ENCODE data around the gene POLR3H.
"Not testable (repeated sequence)": the region's sequence is repeated elsewhere in the genome, so short reads cannot be mapped to it uniquely, and the experiment has no call there.

The POLR3H gene

GRCh38 chr22:41573677-41574076 is 29.4 kb upstream of the POLR3H start:
- Mint-ChIP-seq H3K9me3 (no peaks in the 10 kb centered on the region), H3K27ac (no peak overlapping the region), H3K27me3 (no peaks in the 10 kb centered on the region), H3K4me1 (ENCODE audit: low read depth) (no peaks in the 10 kb centered on the region), H3K36me3 (ENCODE audit: low read depth) (peaks cover 3% of the 10 kb centered on the region), H3K4me3 (no peak overlapping the region)

DNA sequence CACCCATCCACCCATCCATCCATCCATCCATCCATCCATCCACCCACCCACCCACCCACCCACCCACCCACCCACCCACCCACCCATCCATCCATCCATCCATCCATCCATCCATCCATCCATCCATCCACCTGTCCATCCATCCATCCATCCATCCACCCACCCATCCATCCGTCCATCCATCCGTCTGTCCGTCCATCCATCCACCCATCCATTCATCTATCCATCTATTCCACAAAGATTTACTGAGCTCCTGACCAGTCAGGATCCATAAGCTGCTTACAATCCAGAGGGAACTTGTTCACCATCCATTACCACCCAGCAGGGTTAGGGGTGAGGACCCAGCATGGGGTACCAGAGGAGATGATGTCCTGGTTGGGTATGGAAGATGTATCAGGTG is 28.0 kb upstream of the POLR3H start:
- not testable (repeated sequence) for H3K27ac Mint-ChIP-seq; H3K36me3 Mint-ChIP-seq (ENCODE audit: low read depth); H3K9me3 Mint-ChIP-seq; H3K27me3 Mint-ChIP-seq; H3K4me3 Mint-ChIP-seq; H3K4me1 Mint-ChIP-seq (ENCODE audit: low read depth)

DNA sequence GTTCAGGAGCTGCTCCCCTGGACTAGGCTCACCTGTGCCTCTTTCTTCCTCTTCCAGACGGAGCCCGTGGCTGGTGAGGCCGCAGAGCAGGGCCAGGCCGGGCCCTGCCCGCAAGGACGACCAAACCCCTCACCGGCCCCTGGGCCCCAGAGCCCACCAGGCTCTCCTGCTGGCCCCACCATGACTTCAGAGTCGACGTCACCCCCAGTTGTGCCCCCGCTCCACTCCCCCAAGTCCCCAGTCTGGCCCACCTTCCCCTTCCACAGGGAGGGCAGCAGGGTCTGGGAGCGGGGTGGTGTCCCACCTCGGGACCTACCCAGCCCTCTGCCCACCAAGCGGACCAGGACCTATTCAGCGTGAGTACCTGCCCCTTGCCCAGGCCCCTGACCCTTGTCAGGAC is 27.5 kb upstream of the POLR3H start:
- peaks cover 3% of the 10 kb centered on the region for H3K36me3 Mint-ChIP-seq (ENCODE audit: low read depth)
- no peaks in the 10 kb centered on the region for H3K27me3 Mint-ChIP-seq
- H3K4me1 Mint-ChIP-seq (ENCODE audit: low read depth), result no peaks in the 10 kb centered on the region
- H3K9me3 Mint-ChIP-seq, result no peaks in the 10 kb centered on the region
- H3K4me3 Mint-ChIP-seq, result no peak overlapping the region
- H3K27ac Mint-ChIP-seq, result no peak overlapping the region

DNA sequence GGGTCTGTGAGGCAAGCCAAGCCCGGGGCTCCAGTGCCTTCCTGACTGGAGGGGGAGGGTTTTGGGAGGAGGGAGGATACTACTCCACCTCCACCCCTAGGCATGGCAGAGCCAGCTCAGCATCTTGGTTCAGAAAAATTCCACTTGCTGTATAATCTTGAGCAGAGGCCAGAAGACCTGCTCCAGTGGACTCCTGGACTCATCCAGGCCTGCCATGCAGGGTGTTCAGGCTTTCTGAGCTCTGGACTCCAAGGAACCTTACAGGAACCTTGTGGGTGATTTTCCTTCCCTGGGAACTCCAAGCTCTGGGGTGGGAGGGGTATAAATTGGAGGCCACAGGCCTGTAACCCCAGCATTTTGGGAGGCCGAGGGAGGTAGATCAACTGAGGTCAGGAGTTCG is 26.0 kb upstream of the POLR3H start:
- peaks cover 6% of the 10 kb centered on the region for H3K4me1 Mint-ChIP-seq (ENCODE audit: low read depth)
- no peaks in the 10 kb centered on the region for H3K27me3 Mint-ChIP-seq
- no peak overlapping the region for H3K4me3 Mint-ChIP-seq
- H3K9me3 Mint-ChIP-seq, result no peaks in the 10 kb centered on the region
- no peaks in the 10 kb centered on the region for H3K36me3 Mint-ChIP-seq (ENCODE audit: low read depth)
- H3K27ac Mint-ChIP-seq, result no peak overlapping the region

GRCh38 chr22:41568811-41569210 is 24.5 kb upstream of the POLR3H start:
- no peaks in the 10 kb centered on the region for H3K9me3 Mint-ChIP-seq
- no peak overlapping the region for H3K4me3 Mint-ChIP-seq
- H3K4me1 Mint-ChIP-seq (ENCODE audit: low read depth), result peaks cover 6% of the 10 kb centered on the region
- no peaks in the 10 kb centered on the region for H3K36me3 Mint-ChIP-seq (ENCODE audit: low read depth)
- no peak overlapping the region for H3K27ac Mint-ChIP-seq
- H3K27me3 Mint-ChIP-seq, result no peaks in the 10 kb centered on the region

- Mint-ChIP-seq H3K4me1 (ENCODE audit: low read depth) (peaks cover 6% of the 10 kb centered on the region), H3K9me3 (no peaks in the 10 kb centered on the region), H3K27me3 (peaks cover 3% of the 10 kb centered on the region), H3K27ac (no peak overlapping the region), H3K36me3 (ENCODE audit: low read depth) (no peaks in the 10 kb centered on the region), H3K4me3 (no peak overlapping the region)
Measured at GRCh38 chr22:41567512-41567768, 23.2 kb upstream of the POLR3H start.

DNA sequence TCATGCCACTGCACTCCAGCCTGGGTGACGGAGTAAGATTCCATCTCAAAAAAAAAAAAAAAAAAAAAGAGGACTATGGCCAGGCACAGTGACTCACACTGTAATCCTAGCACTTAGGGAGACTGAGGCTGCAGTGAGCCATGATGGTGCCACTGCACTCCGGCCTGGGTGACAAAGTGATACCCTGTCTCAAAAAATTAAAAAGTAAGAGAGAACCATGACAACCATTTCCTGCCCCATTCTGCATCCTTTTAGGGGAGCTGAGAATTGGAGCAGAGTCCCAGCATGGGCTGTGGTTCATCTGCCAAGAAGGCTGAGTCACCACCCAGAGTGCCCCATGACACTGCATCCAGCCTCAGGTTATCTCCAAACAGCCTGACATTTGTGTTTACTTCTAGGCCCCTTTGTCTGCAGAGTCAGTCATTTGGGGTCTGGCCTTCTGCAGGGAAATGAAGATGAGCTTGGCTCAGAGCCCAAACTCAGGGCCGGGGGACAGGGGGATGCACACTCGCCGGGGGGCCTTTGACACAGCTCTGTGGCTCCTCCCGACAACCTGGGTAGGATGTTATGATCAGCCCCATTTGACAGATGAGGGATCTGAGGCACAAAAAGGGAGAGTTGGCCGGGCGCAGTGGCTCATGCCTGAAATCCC is 21.3 kb upstream of the POLR3H start:
- H3K4me1 Mint-ChIP-seq (ENCODE audit: low read depth), result peaks cover 6% of the 10 kb centered on the region
- no peaks in the 10 kb centered on the region for H3K36me3 Mint-ChIP-seq (ENCODE audit: low read depth)
- H3K27me3 Mint-ChIP-seq, result peaks cover 13% of the 10 kb centered on the region
- no peak overlapping the region for H3K4me3 Mint-ChIP-seq
- no peak overlapping the region for H3K27ac Mint-ChIP-seq
- no peaks in the 10 kb centered on the region for H3K9me3 Mint-ChIP-seq

DNA sequence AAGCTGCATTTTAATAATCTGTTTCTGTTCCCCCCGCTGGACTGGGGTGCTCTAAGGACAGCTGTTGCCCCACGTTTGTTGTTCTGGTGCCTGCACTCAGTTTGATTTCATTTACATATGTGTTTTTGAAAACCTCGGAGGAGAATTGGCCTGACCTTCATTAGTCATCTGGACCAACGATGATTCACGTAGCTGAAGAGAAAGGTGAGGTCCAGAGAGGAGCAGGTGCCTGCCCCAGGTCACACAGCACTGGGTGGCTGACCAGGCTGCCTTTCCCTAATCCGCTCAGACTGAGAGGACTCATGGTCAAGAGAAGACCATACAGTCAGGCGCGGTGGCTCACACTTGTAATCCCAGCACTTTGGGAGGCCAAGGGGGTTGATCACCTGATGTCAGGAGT is 20.3 kb upstream of the POLR3H start:
- H3K4me1 Mint-ChIP-seq (ENCODE audit: low read depth), result peaks cover 6% of the 10 kb centered on the region
- H3K36me3 Mint-ChIP-seq (ENCODE audit: low read depth), result no peaks in the 10 kb centered on the region
- peaks cover 22% of the 10 kb centered on the region for H3K27me3 Mint-ChIP-seq
- no peak overlapping the region for H3K4me3 Mint-ChIP-seq
- H3K9me3 Mint-ChIP-seq, result no peaks in the 10 kb centered on the region
- no peak overlapping the region for H3K27ac Mint-ChIP-seq

DNA sequence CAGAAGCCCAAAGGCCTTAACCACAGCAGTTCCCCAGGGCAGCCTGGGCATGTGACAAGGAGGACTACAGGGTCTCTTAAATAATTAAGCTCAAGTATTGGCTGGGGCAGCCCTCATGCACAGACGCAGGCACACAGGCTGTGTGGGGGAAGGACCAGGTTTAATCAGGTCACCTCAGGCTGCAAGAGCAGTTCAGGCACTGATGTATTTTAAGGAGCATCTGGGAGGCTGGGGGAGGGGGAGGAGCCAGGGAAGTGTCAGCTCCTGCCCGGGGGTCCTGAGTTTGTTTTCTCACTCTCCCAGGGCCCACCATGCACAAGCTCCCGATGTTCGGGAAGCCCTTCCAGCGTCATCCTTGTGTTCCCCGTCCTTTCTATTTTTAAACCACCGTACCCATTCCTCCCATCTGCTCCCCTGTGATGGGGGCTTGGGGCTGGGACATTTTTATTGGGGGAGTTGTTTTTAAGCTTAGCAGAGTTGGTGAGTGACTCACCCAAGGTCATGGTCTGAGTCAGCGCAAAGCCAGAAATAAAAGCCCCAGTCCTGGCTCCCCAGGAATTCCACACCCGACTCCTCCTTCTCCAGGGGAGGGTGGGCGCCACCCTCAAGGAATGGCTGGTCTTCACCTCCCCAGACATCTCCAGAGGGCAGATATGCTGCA is 18.9 kb upstream of the POLR3H start:
- no peaks in the 10 kb centered on the region for H3K36me3 Mint-ChIP-seq (ENCODE audit: low read depth)
- peaks cover 22% of the 10 kb centered on the region for H3K27me3 Mint-ChIP-seq
- H3K27ac Mint-ChIP-seq, result no peak overlapping the region
- no peaks in the 10 kb centered on the region for H3K9me3 Mint-ChIP-seq
- H3K4me1 Mint-ChIP-seq (ENCODE audit: low read depth), result peaks cover 6% of the 10 kb centered on the region
- H3K4me3 Mint-ChIP-seq, result no peak overlapping the region

GRCh38 chr22:41562461-41562860 is 18.2 kb upstream of the POLR3H start:
- Mint-ChIP-seq H3K9me3 (no peaks in the 10 kb centered on the region), H3K27ac (no peak overlapping the region), H3K27me3 (peaks cover 22% of the 10 kb centered on the region), H3K4me1 (ENCODE audit: low read depth) (peaks cover 6% of the 10 kb centered on the region), H3K4me3 (no peak overlapping the region), H3K36me3 (ENCODE audit: low read depth) (no peaks in the 10 kb centered on the region)

- peaks cover 9% of the 10 kb centered on the region for H3K4me1 Mint-ChIP-seq (ENCODE audit: low read depth)
- no peak overlapping the region for H3K27ac Mint-ChIP-seq
- H3K4me3 Mint-ChIP-seq, result no peak overlapping the region
- no peaks in the 10 kb centered on the region for H3K36me3 Mint-ChIP-seq (ENCODE audit: low read depth)
- no peaks in the 10 kb centered on the region for H3K9me3 Mint-ChIP-seq
- peaks cover 22% of the 10 kb centered on the region for H3K27me3 Mint-ChIP-seq
Measured at GRCh38 chr22:41561788-41562187, 17.5 kb upstream of the POLR3H start.

- Mint-ChIP-seq H3K27ac (no peak overlapping the region), H3K9me3 (no peaks in the 10 kb centered on the region), H3K4me3 (no peak overlapping the region), H3K36me3 (ENCODE audit: low read depth) (no peaks in the 10 kb centered on the region), H3K27me3 (peaks cover 22% of the 10 kb centered on the region), H3K4me1 (ENCODE audit: low read depth) (peaks cover 9% of the 10 kb centered on the region)
Measured at GRCh38 chr22:41561335-41561734, 17.1 kb upstream of the POLR3H start.

- peaks cover 22% of the 10 kb centered on the region for H3K27me3 Mint-ChIP-seq
- H3K27ac Mint-ChIP-seq, result no peak overlapping the region
- peaks cover 3% of the 10 kb centered on the region for H3K4me1 Mint-ChIP-seq (ENCODE audit: low read depth)
- H3K4me3 Mint-ChIP-seq, result no peak overlapping the region
- no peaks in the 10 kb centered on the region for H3K36me3 Mint-ChIP-seq (ENCODE audit: low read depth)
- H3K9me3 Mint-ChIP-seq, result no peaks in the 10 kb centered on the region
Measured at GRCh38 chr22:41560095-41560471, 15.8 kb upstream of the POLR3H start.

DNA sequence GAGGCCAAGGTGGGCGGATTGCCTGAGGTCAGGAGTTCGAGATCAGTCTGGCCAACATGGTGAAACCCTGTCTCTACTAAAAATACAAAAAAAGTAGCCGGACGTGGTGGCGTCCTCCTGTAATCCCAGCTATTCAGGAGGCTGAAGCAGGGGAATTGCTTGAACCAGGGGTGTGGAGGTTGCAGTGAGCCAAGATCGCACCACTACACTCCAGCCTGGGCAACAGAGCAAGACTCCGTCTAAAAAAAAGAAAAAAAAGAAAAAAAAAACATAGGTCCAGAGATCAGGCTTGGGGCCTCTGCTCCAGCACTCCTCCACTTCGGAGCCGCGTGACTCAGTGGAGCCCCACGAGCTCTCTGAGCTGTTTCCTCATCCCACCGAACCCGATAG is 14.0 kb upstream of the POLR3H start:
- H3K9me3 Mint-ChIP-seq; H3K4me3 Mint-ChIP-seq; H3K27ac Mint-ChIP-seq; H3K4me1 Mint-ChIP-seq (ENCODE audit: low read depth); H3K36me3 Mint-ChIP-seq (ENCODE audit: low read depth): not testable (repeated sequence)
- peaks cover 22% of the 10 kb centered on the region for H3K27me3 Mint-ChIP-seq

GRCh38 chr22:41557401-41558240 is 13.4 kb upstream of the POLR3H start:
- Mint-ChIP-seq H3K4me3 (no peak overlapping the region), H3K36me3 (ENCODE audit: low read depth) (no peaks in the 10 kb centered on the region), H3K4me1 (ENCODE audit: low read depth) (peaks cover 3% of the 10 kb centered on the region), H3K9me3 (no peaks in the 10 kb centered on the region), H3K27me3 (peaks cover 24% of the 10 kb centered on the region), H3K27ac (no peak overlapping the region)
